Ishikawa (cell line): Measurements from ENCODE around the gene KDM5A.

Experiments used
- CREB1 ChIP-seq: IDR thresholded peaks from 2 replicates; pipeline ENCODE4 v1.6.1; 2012; ENCODE audit warnings: low read depth
- FOXM1 ChIP-seq: IDR thresholded peaks from 2 replicates; pipeline ENCODE4 v1.6.1; 2012; ENCODE audit warnings: low read depth, borderline replicate concordance
- MAX ChIP-seq: IDR thresholded peaks from 2 replicates; pipeline ENCODE4 v1.6.1; 2012
- NFIC ChIP-seq: IDR thresholded peaks from 2 replicates; pipeline ENCODE4 v1.6.1; 2012
- REST ChIP-seq: IDR thresholded peaks from 2 replicates; pipeline ENCODE4 v1.6.1; 2012; ENCODE audit warnings: low read depth, mild to moderate bottlenecking
- TAF1 ChIP-seq: IDR thresholded peaks from 2 replicates; pipeline ENCODE4 v1.6.1; 2012; ENCODE audit warnings: low read depth, mild to moderate bottlenecking
- TCF12 ChIP-seq: IDR thresholded peaks from 2 replicates; pipeline ENCODE4 v1.6.1; 2012; ENCODE audit warnings: low read depth
- USF1 ChIP-seq: IDR thresholded peaks from 2 replicates; pipeline ENCODE4 v1.6.1; 2012
- YY1 ChIP-seq: IDR thresholded peaks from 2 replicates; pipeline ENCODE4 v1.6.1; 2012; ENCODE audit warnings: low read depth

GRCh38 chr12:237026-237815, 151.9 kb downstream of the KDM5A start:
- TF ChIP-seq CREB1 (no peak), MAX (no peak), YY1 (no peak), TAF1 (no peak), REST (no peak), FOXM1 (no peak), USF1 (no peak), TCF12 (no peak), NFIC (no peak)
